HEK293 (cell line): Measurements from ENCODE around the gene EHD2.

Source experiments
- CTCF ChIA-PET: fragments of 350-600 bp; formaldehyde crosslinking; extraction: SDS; loops from one replicate; lab custom pipeline; 2021; ENCODE audit warnings: antibody characterized with exemption; lab: Yijun Ruan, JAX
- POLR2A ChIA-PET: fragments of 300-600 bp; formaldehyde crosslinking; extraction: SDS; loops from one replicate; lab custom pipeline; 2020; ENCODE audit warnings: antibody characterized with exemption, inconsistent platforms; lab: Yijun Ruan, JAX
- H3K27ac ChIP-seq: fragments of 200-500 bp; sonication (Bioruptor generic); 2 replicates; pipeline ENCODE4 v1.5.1; 2014; ENCODE audit warnings: low read depth, low read length, control low read depth, inconsistent platforms; ENCODE audit errors: extremely low read depth
- H3K36me3 ChIP-seq, 2 experiments: fragments of 200-500 bp in 1 of 2; sonication (Bioruptor generic) in 1 of 2; 1 replicate in 1 of 2; 2 replicates in 1 of 2; pipeline ENCODE4 v1.5.1; 2014 to 2017; ENCODE audit warnings: inconsistent platforms in 2 of 2, low read length in 2 of 2; ENCODE audit not compliant: control insufficient read depth in 2 of 2, insufficient read depth in 1 of 2
- H3K4me1 ChIP-seq: fragments of 200-500 bp; sonication (Bioruptor generic); 2 replicates; pipeline ENCODE4 v1.5.1; 2014; ENCODE audit warnings: mild to moderate bottlenecking, low read length, inconsistent platforms; ENCODE audit not compliant: control insufficient read depth, insufficient read depth
- H3K4me3 ChIP-seq: 2 replicates; pipeline ENCODE4 v1.5.1; 2011; ENCODE audit warnings: low read depth, mild to moderate bottlenecking, control low read depth, low read length, moderate library complexity
- H3K9me3 ChIP-seq: fragments of 200-500 bp; sonication (Bioruptor generic); 2 replicates; pipeline ENCODE4 v1.5.1; 2014; ENCODE audit warnings: low read depth, low read length, inconsistent platforms; ENCODE audit not compliant: control insufficient read depth, insufficient read depth
- ELK4 ChIP-seq: IDR thresholded peaks from 2 replicates; pipeline ENCODE4 v1.6.1; 2011; ENCODE audit warnings: mild to moderate bottlenecking, low read depth, low read length, borderline replicate concordance
- FEZF1 ChIP-seq: fragments of 450-650 bp; formaldehyde crosslinking; IDR thresholded peaks from 2 replicates; pipeline ENCODE4 v1.5.1; 2016; ENCODE audit warnings: missing biosample characterization, missing genetic modification characterization
- MEIS1 ChIP-seq: sonication (generic); formaldehyde crosslinking; IDR thresholded peaks from 2 replicates; pipeline ENCODE4 v1.8.1; 2022; ENCODE audit warnings: missing genetic modification reagents, mild to moderate bottlenecking, borderline replicate concordance
- SP2 ChIP-seq: fragments of 450-650 bp; formaldehyde crosslinking; IDR thresholded peaks from 2 replicates; pipeline ENCODE4 v1.5.1; 2016; ENCODE audit warnings: missing biosample characterization, missing genetic modification characterization
- ZFP69B ChIP-seq: fragments of 450-650 bp; formaldehyde crosslinking; IDR thresholded peaks from 2 replicates; pipeline ENCODE4 v1.5.1; 2016; ENCODE audit warnings: missing biosample characterization, missing genetic modification characterization
- ZNF169 ChIP-seq: fragments of 450-650 bp; formaldehyde crosslinking; IDR thresholded peaks from 2 replicates; pipeline ENCODE4 v1.5.1; 2016; ENCODE audit warnings: missing biosample characterization, missing genetic modification characterization
- ZNF266 ChIP-seq: fragments of 450-650 bp; formaldehyde crosslinking; IDR thresholded peaks from 2 replicates; pipeline ENCODE4 v1.5.1; 2016; ENCODE audit warnings: missing biosample characterization, missing genetic modification characterization, low read depth
- ZNF274 ChIP-seq, 2 experiments: fragments of 200-500 bp in 1 of 2; fragments of 450-650 bp in 1 of 2; sonication (Bioruptor generic) in 1 of 2; formaldehyde crosslinking in 1 of 2; IDR thresholded peaks; 2 replicates each; pipeline versions ENCODE4 v1.5.1 to v1.6.1; 2014 to 2016; ENCODE audit warnings: borderline replicate concordance in 1 of 2, inconsistent platforms in 1 of 2, low read length in 1 of 2, missing biosample characterization in 1 of 2, missing genetic modification characterization in 1 of 2
- ZNF488 ChIP-seq: fragments of 450-650 bp; formaldehyde crosslinking; IDR thresholded peaks from 2 replicates; pipeline ENCODE4 v1.5.1; 2016; ENCODE audit warnings: missing biosample characterization, missing genetic modification characterization
- ZNF549 ChIP-seq: fragments of 450-650 bp; IDR thresholded peaks from 2 replicates; pipeline ENCODE4 v1.5.1; 2018; ENCODE audit warnings: missing biosample characterization, missing genetic modification characterization, mild to moderate bottlenecking, inconsistent platforms, moderate library complexity
- ZNF600 ChIP-seq: fragments of 450-650 bp; formaldehyde crosslinking; IDR thresholded peaks from 2 replicates; pipeline ENCODE4 v1.5.1; 2016; ENCODE audit warnings: missing biosample characterization, missing genetic modification characterization
- ZNF610 ChIP-seq: fragments of 450-650 bp; formaldehyde crosslinking; IDR thresholded peaks from 2 replicates; pipeline ENCODE4 v1.5.1; 2016; ENCODE audit warnings: missing biosample characterization, missing genetic modification characterization, borderline replicate concordance
- ZNF624 ChIP-seq: fragments of 450-650 bp; formaldehyde crosslinking; IDR thresholded peaks from 2 replicates; pipeline ENCODE4 v1.5.1; 2017; ENCODE audit warnings: missing biosample characterization, missing genetic modification characterization
- ZNF639 ChIP-seq: fragments of 450-650 bp; formaldehyde crosslinking; IDR thresholded peaks from 2 replicates; pipeline ENCODE4 v1.5.1; 2016; ENCODE audit warnings: missing biosample characterization, missing genetic modification characterization
- ZNF776 ChIP-seq: fragments of 450-650 bp; formaldehyde crosslinking; IDR thresholded peaks from 2 replicates; pipeline ENCODE4 v1.5.0; 2017; ENCODE audit warnings: missing biosample characterization, missing genetic modification characterization, borderline replicate concordance
- ZNF791 ChIP-seq: fragments of 450-650 bp; formaldehyde crosslinking; IDR thresholded peaks from 2 replicates; pipeline ENCODE4 v1.5.1; 2016; ENCODE audit warnings: missing biosample characterization, missing genetic modification characterization
- ZNF830 ChIP-seq: fragments of 450-650 bp; IDR thresholded peaks from 2 replicates; pipeline ENCODE4 v1.5.0; 2018; ENCODE audit warnings: missing biosample characterization, missing genetic modification characterization, low read depth, mild to moderate bottlenecking, moderate library complexity
- ZSCAN16 ChIP-seq: fragments of 450-650 bp; formaldehyde crosslinking; IDR thresholded peaks from 2 replicates; pipeline ENCODE4 v1.5.1; 2016; ENCODE audit warnings: missing biosample characterization, missing genetic modification characterization
- TF ChIP-seq, protein P1 (sequence below): fragments of 450-650 bp; formaldehyde crosslinking; IDR thresholded peaks from 2 replicates; pipeline ENCODE4 v1.5.1; 2017; ENCODE audit warnings: missing biosample characterization, missing genetic modification characterization

EHD2 gene

DNA sequence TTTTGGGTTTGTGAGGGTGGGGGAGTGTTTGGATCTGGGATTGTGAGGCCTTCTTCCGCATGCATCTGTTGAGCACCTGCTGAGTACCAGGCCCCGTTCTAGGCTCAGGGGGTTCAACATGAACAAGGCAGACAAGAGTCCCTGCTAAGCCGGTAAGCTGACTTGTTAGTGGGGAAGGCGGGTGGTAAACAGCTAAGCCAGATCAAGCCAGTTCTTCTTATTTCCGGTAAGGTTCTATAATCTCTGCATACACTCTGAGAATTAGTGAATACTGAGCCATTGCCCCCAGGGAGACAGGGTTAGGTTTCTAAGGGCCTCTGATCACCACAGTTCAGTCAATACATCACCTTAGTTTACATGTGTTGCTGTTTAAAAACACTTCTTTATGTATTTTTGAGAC is 9.9 kb upstream of the EHD2 start (continued):
- TF ChIP-seq, protein P1, sequence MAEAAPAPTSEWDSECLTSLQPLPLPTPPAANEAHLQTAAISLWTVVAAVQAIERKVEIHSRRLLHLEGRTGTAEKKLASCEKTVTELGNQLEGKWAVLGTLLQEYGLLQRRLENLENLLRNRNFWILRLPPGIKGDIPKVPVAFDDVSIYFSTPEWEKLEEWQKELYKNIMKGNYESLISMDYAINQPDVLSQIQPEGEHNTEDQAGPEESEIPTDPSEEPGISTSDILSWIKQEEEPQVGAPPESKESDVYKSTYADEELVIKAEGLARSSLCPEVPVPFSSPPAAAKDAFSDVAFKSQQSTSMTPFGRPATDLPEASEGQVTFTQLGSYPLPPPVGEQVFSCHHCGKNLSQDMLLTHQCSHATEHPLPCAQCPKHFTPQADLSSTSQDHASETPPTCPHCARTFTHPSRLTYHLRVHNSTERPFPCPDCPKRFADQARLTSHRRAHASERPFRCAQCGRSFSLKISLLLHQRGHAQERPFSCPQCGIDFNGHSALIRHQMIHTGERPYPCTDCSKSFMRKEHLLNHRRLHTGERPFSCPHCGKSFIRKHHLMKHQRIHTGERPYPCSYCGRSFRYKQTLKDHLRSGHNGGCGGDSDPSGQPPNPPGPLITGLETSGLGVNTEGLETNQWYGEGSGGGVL, result no peak
- TF ChIP-seq ZSCAN16 (tag by site-specific recombination) (no peak), ZNF830 (tag by site-specific recombination) (no peak), ZNF600 (tag by site-specific recombination) (no peak), ZNF274 (IDR thresholded peaks at IDR 0.05; ENCODE audit: low read length) (no peak), ZNF274 (tag by site-specific recombination; IDR thresholded peaks at IDR 0.05; ENCODE audit: borderline replicate concordance) (no peak), FEZF1 (no peak), MEIS1 (CRISPR knock-in tag) (no peak), ZNF488 (tag by site-specific recombination) (no peak)
- TF ChIP-seq, all 188 proteins: peak for 0

DNA sequence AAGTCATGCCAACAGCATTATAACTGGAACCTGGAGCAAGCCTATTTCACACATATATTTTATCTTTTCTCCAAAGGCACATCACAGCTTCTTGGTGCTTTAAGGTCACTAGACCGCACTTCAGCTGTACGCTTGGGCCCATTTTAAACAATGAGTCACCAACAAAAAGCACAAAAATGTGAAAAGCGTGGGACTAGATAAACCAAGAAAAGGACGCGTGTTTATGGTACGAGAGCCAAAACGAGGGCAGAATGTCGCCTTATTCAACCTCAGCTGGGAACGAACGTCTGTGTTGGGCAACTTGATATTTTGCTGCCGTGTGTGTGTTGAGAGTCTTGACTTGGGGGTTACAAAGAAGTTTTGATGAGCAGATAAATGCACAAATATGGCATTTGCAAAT is 9.2 kb upstream of the EHD2 start:
- ChIA-PET POLR2A (no interaction called here), CTCF (interaction anchor here (0.6 to 6.3 kb wide), 8 partner anchors 8 to 269 kb away, joined by 3 to 121 read pairs (median 3); partner anchors contain the start of genes EHD2, KPTN and NOP53)
- H3K4me3 ChIP-seq, result no peak overlapping the region
- no peaks in the 10 kb centered on the region for H3K4me1 ChIP-seq
- peaks cover 12 to 37% of the 10 kb centered on the region in 2 experiments; a peak in 2 of 3 replicates for H3K36me3 ChIP-seq
- TF ChIP-seq ZNF639 (tag by site-specific recombination) (no peak), ZNF549 (tag by site-specific recombination) (no peak), ZNF791 (tag by site-specific recombination) (no peak), ZFP69B (tag by site-specific recombination) (no peak)
- H3K9me3 ChIP-seq, result no peaks in the 10 kb centered on the region
- H3K27ac ChIP-seq, result no peak overlapping the region

GRCh38 chr19:47704656-47705055 is 8.6 kb upstream of the EHD2 start:
- H3K9me3 ChIP-seq, result no peaks in the 10 kb centered on the region
- ChIA-PET CTCF (interaction anchor here (0.6 to 6.3 kb wide), 7 partner anchors 41 to 276 kb away, joined by 3 to 121 read pairs (median 3); partner anchors contain the start of genes KPTN and NOP53), POLR2A (no interaction called here)
- no peaks in the 10 kb centered on the region for H3K4me1 ChIP-seq
- H3K27ac ChIP-seq, result no peak overlapping the region
- no peak for TF ChIP-seq ZNF624 (tag by site-specific recombination)
- TF ChIP-seq ZNF169 (tag by site-specific recombination), result no peak
- no peak for TF ChIP-seq ZNF776 (tag by site-specific recombination)
- no peak for TF ChIP-seq SP2 (tag by site-specific recombination)
- no peak for TF ChIP-seq ELK4
- no peak for TF ChIP-seq ZNF610 (tag by site-specific recombination)
- TF ChIP-seq ZNF266 (tag by site-specific recombination), result no peak
- no peak overlapping the region for H3K4me3 ChIP-seq
- peaks cover 12 to 31% of the 10 kb centered on the region in 2 experiments; a peak in 2 of 3 replicates for H3K36me3 ChIP-seq
